Subcutaneous abdominal adipose tissue (tissue), 5 donors: ENCODE results near the gene ZNF581.

Experiments
- H3K27ac ChIP-seq: one replicate; pipeline ENCODE4 v1.7.0; 2013; ENCODE audit warnings: low read depth, mild to moderate bottlenecking, inconsistent platforms, low read length, moderate library complexity
- H3K27me3 ChIP-seq, 5 donors: one replicate each; pipeline ENCODE4 v1.7.0; 2013; ENCODE audit warnings: low read length in 5 of 5, inconsistent platforms in 1 of 5; ENCODE audit not compliant: control insufficient read depth in 5 of 5, insufficient read depth in 4 of 5
- H3K36me3 ChIP-seq, 5 donors: one replicate each; pipeline ENCODE4 v1.7.0; 2013; ENCODE audit warnings: low read length in 5 of 5; ENCODE audit not compliant: control insufficient read depth in 5 of 5, insufficient read depth in 5 of 5
- H3K4me1 ChIP-seq, 5 donors: one replicate each; pipeline ENCODE4 v1.7.0; 2013; ENCODE audit warnings: low read length in 5 of 5, mild to moderate bottlenecking in 3 of 5, moderate library complexity in 1 of 5; ENCODE audit not compliant: control insufficient read depth in 5 of 5, insufficient read depth in 5 of 5
- H3K4me3 ChIP-seq, 5 donors: one replicate each; pipeline ENCODE4 v1.7.0; 2013; ENCODE audit warnings: low read length in 5 of 5, low read depth in 1 of 5
- H3K9ac ChIP-seq, 5 donors: one replicate each; pipeline ENCODE4 v1.7.0; 2013; ENCODE audit warnings: low read length in 5 of 5, mild to moderate bottlenecking in 4 of 5, moderate library complexity in 3 of 5
- H3K9me3 ChIP-seq, 5 donors: one replicate each; pipeline ENCODE4 v1.7.0; 2013; ENCODE audit warnings: low read length in 5 of 5; ENCODE audit not compliant: control insufficient read depth in 5 of 5
- donor health status: healthy.
- donor health status: healthy.
- donor health status: healthy.
- donor health status: healthy.
- donor health status: healthy.

The ZNF581 gene

GRCh38 chr19:55677572-55678028, 34.2 kb downstream of the ZNF581 start:
- Histone ChIP-seq H3K9ac (peak overlapping the region; percentile 17 to 99 (median 52)), H3K4me3 (peak overlapping the region in 4 of 5 donors; percentile 40 to 97 (median 94)), H3K4me1 (peaks cover 14 to 68% (median 62%) of the 10 kb centered on the region in 5 donors), H3K27ac (peak overlapping the region; percentile 51), H3K36me3 (peaks cover 2 to 48% (median 41%) of the 10 kb centered on the region in 5 donors), H3K27me3 (no peaks in the 10 kb centered on the region), H3K9me3 (no peaks in the 10 kb centered on the region)

- H3K27ac ChIP-seq: peak overlapping the region; percentile 51
Measured at GRCh38 chr19:55678121-55678671, 34.7 kb downstream of the ZNF581 start.

GRCh38 chr19:55679343-55680257, 36.2 kb downstream of the ZNF581 start:
- Histone ChIP-seq H3K27me3 (no peaks in the 10 kb centered on the region), H3K4me1 (peaks cover 14 to 64% (median 57%) of the 10 kb centered on the region in 5 donors)

More at GRCh38 chr19:55678121-55678671, 34.7 kb downstream of the ZNF581 start:
- peaks cover 2 to 49% (median 41%) of the 10 kb centered on the region in 5 donors for H3K36me3 ChIP-seq
- H3K4me3 ChIP-seq: peak overlapping the region in 4 of 5 donors; percentile 33 to 97 (median 94)
- H3K9me3 ChIP-seq: no peaks in the 10 kb centered on the region
- H3K9ac ChIP-seq: peak overlapping the region in 4 of 5 donors; percentile 17 to 99 (median 64)
- H3K27me3 ChIP-seq: no peaks in the 10 kb centered on the region
- H3K4me1 ChIP-seq: peaks cover 14 to 68% (median 62%) of the 10 kb centered on the region in 5 donors

GRCh38 chr19:55680339-55681130, 37.1 kb downstream of the ZNF581 start:
- Histone ChIP-seq H3K9me3 (no peaks in the 10 kb centered on the region), H3K36me3 (peaks cover 2 to 68% (median 59%) of the 10 kb centered on the region in 5 donors), H3K9ac (peak overlapping the region in 2 of 5 donors; percentile 4 to 21), H3K27ac (no peak overlapping the region), H3K4me1 (peaks cover 14 to 58% (median 55%) of the 10 kb centered on the region in 5 donors), H3K27me3 (no peaks in the 10 kb centered on the region), H3K4me3 (peak overlapping the region in 1 of 5 donors; percentile 10)

More at GRCh38 chr19:55679343-55680257, 36.2 kb downstream of the ZNF581 start:
- Histone ChIP-seq H3K36me3 (peaks cover 2 to 59% (median 52%) of the 10 kb centered on the region in 5 donors), H3K9ac (peak overlapping the region in 1 of 5 donors; percentile 21), H3K27ac (no peak overlapping the region), H3K4me3 (no peak overlapping the region), H3K9me3 (no peaks in the 10 kb centered on the region)

GRCh38 chr19:55681131-55682092, 38.0 kb downstream of the ZNF581 start:
- H3K4me1 ChIP-seq: peaks cover 11 to 49% (median 46%) of the 10 kb centered on the region in 5 donors
- no peaks in the 10 kb centered on the region for H3K27me3 ChIP-seq
- H3K9ac ChIP-seq: peak overlapping the region in 1 of 5 donors; percentile 4
- H3K36me3 ChIP-seq: peaks cover 2 to 77% (median 67%) of the 10 kb centered on the region in 5 donors
- no peaks in the 10 kb centered on the region for H3K9me3 ChIP-seq
- no peak overlapping the region for H3K4me3 ChIP-seq
- no peak overlapping the region for H3K27ac ChIP-seq

GRCh38 chr19:55683449-55684261, 40.2 kb downstream of the ZNF581 start:
- no peak overlapping the region for H3K27ac ChIP-seq
- H3K36me3 ChIP-seq: peaks cover 2 to 91% (median 75%) of the 10 kb centered on the region in 5 donors
- H3K9me3 ChIP-seq: no peaks in the 10 kb centered on the region
- H3K27me3 ChIP-seq: no peaks in the 10 kb centered on the region
- H3K9ac ChIP-seq: no peak overlapping the region
- H3K4me3 ChIP-seq: no peak overlapping the region
- peaks cover 2 to 27% (median 24%) of the 10 kb centered on the region in 5 donors for H3K4me1 ChIP-seq

GRCh38 chr19:55684946-55685681, 41.7 kb downstream of the ZNF581 start:
- H3K9me3 ChIP-seq: no peaks in the 10 kb centered on the region
- peaks cover 2 to 91% (median 75%) of the 10 kb centered on the region in 5 donors for H3K36me3 ChIP-seq
- H3K27me3 ChIP-seq: no peaks in the 10 kb centered on the region
- peaks cover 2 to 12% (median 9%) of the 10 kb centered on the region in 5 donors for H3K4me1 ChIP-seq
- H3K9ac ChIP-seq: no peak overlapping the region
- no peak overlapping the region for H3K27ac ChIP-seq
- no peak overlapping the region for H3K4me3 ChIP-seq

GRCh38 chr19:55685776-55686175, 42.3 kb downstream of the ZNF581 start:
- H3K36me3 ChIP-seq: peaks cover 2 to 91% (median 75%) of the 10 kb centered on the region in 5 donors
- H3K9ac ChIP-seq: no peak overlapping the region
- H3K9me3 ChIP-seq: no peaks in the 10 kb centered on the region
- no peak overlapping the region for H3K27ac ChIP-seq
- H3K27me3 ChIP-seq: no peaks in the 10 kb centered on the region
- H3K4me1 ChIP-seq: peaks cover 0 to 6% (median 3%) of the 10 kb centered on the region in 5 donors
- H3K4me3 ChIP-seq: no peak overlapping the region
